Mucosa of descending colon (tissue), 3 donors: Measurements from ENCODE around the gene CDC73. TPM values are rescaled to one million over a fixed set of nuclear protein-coding genes. Genes with fewer than 3 reads are reported as not detected.

Source experiments
- ATAC-seq: fragments of 200-7000 bp; cut with Tn5 transposase; one replicate; pipeline ENCODE4 v1.9.1; 2020; ENCODE audit warnings: mild to moderate bottlenecking, moderate library complexity
- DNase-seq, 3 donors: peaks; one replicate each; pipeline ENCODE4 v3.0.0-alpha.2; 2020
- H3K36me3 ChIP-seq: fragments of 200-600 bp; one replicate; pipeline ENCODE4 v1.8.0; 2021; ENCODE audit warnings: low read depth, mild to moderate bottlenecking
- H3K4me1 ChIP-seq: fragments of 200-600 bp; one replicate; pipeline ENCODE4 v1.8.0; 2021; ENCODE audit warnings: low read depth, mild to moderate bottlenecking
- H3K4me3 ChIP-seq: fragments of 200-600 bp; one replicate; pipeline ENCODE4 v1.8.0; 2021; ENCODE audit warnings: mild to moderate bottlenecking
- H3K9me3 ChIP-seq: fragments of 200-600 bp; one replicate; pipeline ENCODE4 v1.8.0; 2021; ENCODE audit warnings: mild to moderate bottlenecking
- CTCF ChIP-seq: fragments of 200-600 bp; IDR thresholded peaks from one replicate; pipeline ENCODE4 v1.8.0; 2022; ENCODE audit warnings: antibody characterized with exemption, mild to moderate bottlenecking
- intact Hi-C, 2 donors: fragments of 100-400 bp; cut with DNase I in 1 of 2; cut with micrococcal nuclease in 1 of 2; formaldehyde crosslinking; loops; one replicate each; pipeline versions ENCODE4 v1.11.0 to v1.11.1; 2022; cut with DNase I, micrococcal nuclease
- total RNA-seq, 3 donors: library from RNA; stranded (reverse); fragmentation: NEBNext Ultra II Directional in 2 of 3; extraction: Animal tissue kit (Norgen Biotek cat#: 25700) in 2 of 3; gene quantifications; one replicate each; pipeline versions ENCODE4 v1.2.1 to v1.2.4, GENCODE V29; 2021 to 2023
- donor health status: DM: no; HTN: no; CAD: no; lungs with moderate emphysema.
- donor health status: DM: no; HTN: no; CAD: no.
- donor health status: DM: no; HTN: yes; CAD: no.

Gene CDC73
- total RNA-seq, 3 donors from 2014 or later, result 41.0 to 82.0 (median 45.3) TPM

- intact Hi-C loops, result no loop called here
- Histone ChIP-seq H3K36me3 (no peaks in the 10 kb centered on the region), H3K4me1 (no peaks in the 10 kb centered on the region), H3K4me3 (no peak overlapping the region), H3K9me3 (no peaks in the 10 kb centered on the region)
- no peak for TF ChIP-seq CTCF
- ATAC-seq (no peak), DNase-seq (no peak)
Observed at GRCh38 chr1:193086342-193086741, 35.5 kb upstream of the CDC73 start.

DNA sequence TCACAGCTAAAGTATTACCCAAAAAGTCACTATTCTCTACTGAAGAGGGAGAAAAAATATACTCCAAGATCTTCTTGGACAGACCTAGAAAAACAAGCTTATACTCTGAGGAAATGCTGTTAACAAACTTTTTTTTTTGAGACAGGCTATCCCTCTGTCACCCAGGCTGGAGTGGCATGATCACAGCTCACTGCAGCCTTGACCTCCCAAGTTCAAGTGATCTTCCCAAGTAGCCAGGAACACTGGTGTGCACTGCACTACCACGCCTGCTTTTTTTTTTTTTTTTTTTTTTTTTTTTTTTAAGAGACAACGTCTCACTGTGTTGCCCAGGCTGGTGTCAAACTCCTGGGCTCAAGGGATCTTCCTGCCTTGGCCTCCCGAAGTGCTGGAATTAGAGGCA lies 33.9 kb upstream of the CDC73 start:
- ATAC-seq (no peak), DNase-seq (no peak)
- no peak overlapping the region for H3K4me3 ChIP-seq
- H3K36me3 ChIP-seq, result no peaks in the 10 kb centered on the region
- intact Hi-C loops, result no loop called here
- no peaks in the 10 kb centered on the region for H3K4me1 ChIP-seq
- no peak for TF ChIP-seq CTCF
- H3K9me3 ChIP-seq, result no peaks in the 10 kb centered on the region

DNA sequence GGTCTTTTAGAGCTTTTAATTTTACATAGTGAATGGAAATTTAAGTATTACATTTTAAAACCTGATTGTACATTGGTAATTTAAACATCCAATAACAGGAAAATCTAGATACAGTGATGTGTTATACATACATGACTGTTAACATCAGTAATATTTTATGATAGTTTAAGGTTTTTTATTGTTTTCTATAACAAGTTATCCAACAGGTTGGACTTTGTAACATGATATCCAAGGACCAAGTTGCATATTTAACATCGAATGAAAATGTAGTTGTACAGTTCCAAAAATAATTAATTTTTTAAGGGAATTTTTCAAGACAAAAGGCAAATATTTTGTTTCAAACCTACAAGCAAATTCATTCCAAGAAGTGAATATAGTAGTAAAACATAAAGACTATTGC lies 31.0 kb upstream of the CDC73 start:
- TF ChIP-seq CTCF, result no peak
- Histone ChIP-seq H3K36me3 (no peaks in the 10 kb centered on the region), H3K4me3 (no peak overlapping the region), H3K4me1 (no peaks in the 10 kb centered on the region), H3K9me3 (no peaks in the 10 kb centered on the region)
- DNase-seq (no peak), ATAC-seq (no peak)
- intact Hi-C loops, result no loop called here

- no peak for TF ChIP-seq CTCF
- no peaks in the 10 kb centered on the region for H3K36me3 ChIP-seq
- no peak overlapping the region for H3K4me3 ChIP-seq
- intact Hi-C loops, result no loop called here
- ATAC-seq, result no peak
- no peak for DNase-seq
- H3K9me3 ChIP-seq, result no peaks in the 10 kb centered on the region
- no peaks in the 10 kb centered on the region for H3K4me1 ChIP-seq
Observed at GRCh38 chr1:193094112-193094511, 27.7 kb upstream of the CDC73 start.

GRCh38 chr1:193102662-193103061 lies 19.2 kb upstream of the CDC73 start:
- Histone ChIP-seq H3K4me3 (no peak overlapping the region), H3K36me3 (no peaks in the 10 kb centered on the region), H3K9me3 (no peaks in the 10 kb centered on the region), H3K4me1 (peaks cover 11% of the 10 kb centered on the region)
- DNase-seq (no peak), ATAC-seq (no peak)
- intact Hi-C loops, result loop anchor here in 1 of 2 donors (5.0 kb wide), 1 partner anchor 40 kb away; no protein-coding TSS in a partner anchor
- no peak for TF ChIP-seq CTCF
